ENCODE data around the gene HOMEZ. TPM values are rescaled to one million over a fixed set of nuclear protein-coding genes. Genes with fewer than 3 reads are reported as not detected.

The HOMEZ gene
- total and polyA plus RNA-seq, 7 donors: 5.4 to 12.0 (median 6.1) TPM

GRCh38 chr14:23297611-23298277 lies 11.8 kb upstream of the HOMEZ start:
- H3K9me3 ChIP-seq: no peaks in the 10 kb centered on the region
- H3K27ac ChIP-seq: peak overlapping the region in 1 of 4 donors; percentile 99
- peaks cover 0 to 21% (median 0%) of the 10 kb centered on the region in 4 donors for H3K36me3 ChIP-seq
- H3K4me3 ChIP-seq: no peak overlapping the region
- intact Hi-C loops (cut with DNase I): no loop called here
- DNase-seq: no peak
- WGBS, 2 donors: 95 to 97% methylated on average over 7 of the region's 7 CpGs
- H3K4me1 ChIP-seq: peaks cover 0 to 28% (median 21%) of the 10 kb centered on the region in 4 donors
- no peak for TF ChIP-seq POLR2AphosphoS5 (IDR thresholded peaks at IDR 0.05)
- TF ChIP-seq POLR2A (IDR thresholded peaks at IDR 0.05): no peak
- no peaks in the 10 kb centered on the region for H3K27me3 ChIP-seq

DNA sequence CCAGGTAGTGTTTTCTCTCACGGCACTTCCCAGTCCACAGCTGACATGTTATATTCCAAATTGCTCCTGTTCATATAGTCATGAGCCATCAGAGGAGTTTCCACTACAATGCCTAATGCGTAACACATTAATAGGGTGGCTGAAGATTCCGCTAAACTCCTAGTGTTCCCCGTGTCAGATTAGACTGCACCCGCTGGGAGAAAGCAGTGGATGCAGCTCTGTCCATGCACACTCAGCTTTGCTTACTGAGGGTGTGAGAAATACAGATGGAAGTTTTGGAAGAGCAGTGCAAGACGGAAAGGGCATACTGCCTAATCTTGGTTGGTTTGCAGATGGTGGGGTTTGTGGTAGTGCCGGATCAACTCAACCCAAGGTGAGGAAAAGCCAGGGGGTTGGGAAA lies 11.2 kb upstream of the HOMEZ start:
- intact Hi-C loops (cut with DNase I): no loop called here
- 90 to 91% methylated on average over 7 of the region's 7 CpGs for WGBS, 2 donors
- TF ChIP-seq POLR2A (IDR thresholded peaks at IDR 0.05) (no peak), EP300 (IDR thresholded peaks at IDR 0.05) (no peak), POLR2AphosphoS5 (IDR thresholded peaks at IDR 0.05) (no peak)
- TF ChIP-seq, protein P1, sequence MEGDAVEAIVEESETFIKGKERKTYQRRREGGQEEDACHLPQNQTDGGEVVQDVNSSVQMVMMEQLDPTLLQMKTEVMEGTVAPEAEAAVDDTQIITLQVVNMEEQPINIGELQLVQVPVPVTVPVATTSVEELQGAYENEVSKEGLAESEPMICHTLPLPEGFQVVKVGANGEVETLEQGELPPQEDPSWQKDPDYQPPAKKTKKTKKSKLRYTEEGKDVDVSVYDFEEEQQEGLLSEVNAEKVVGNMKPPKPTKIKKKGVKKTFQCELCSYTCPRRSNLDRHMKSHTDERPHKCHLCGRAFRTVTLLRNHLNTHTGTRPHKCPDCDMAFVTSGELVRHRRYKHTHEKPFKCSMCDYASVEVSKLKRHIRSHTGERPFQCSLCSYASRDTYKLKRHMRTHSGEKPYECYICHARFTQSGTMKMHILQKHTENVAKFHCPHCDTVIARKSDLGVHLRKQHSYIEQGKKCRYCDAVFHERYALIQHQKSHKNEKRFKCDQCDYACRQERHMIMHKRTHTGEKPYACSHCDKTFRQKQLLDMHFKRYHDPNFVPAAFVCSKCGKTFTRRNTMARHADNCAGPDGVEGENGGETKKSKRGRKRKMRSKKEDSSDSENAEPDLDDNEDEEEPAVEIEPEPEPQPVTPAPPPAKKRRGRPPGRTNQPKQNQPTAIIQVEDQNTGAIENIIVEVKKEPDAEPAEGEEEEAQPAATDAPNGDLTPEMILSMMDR (IDR thresholded peaks at IDR 0.05): no peak

DNA sequence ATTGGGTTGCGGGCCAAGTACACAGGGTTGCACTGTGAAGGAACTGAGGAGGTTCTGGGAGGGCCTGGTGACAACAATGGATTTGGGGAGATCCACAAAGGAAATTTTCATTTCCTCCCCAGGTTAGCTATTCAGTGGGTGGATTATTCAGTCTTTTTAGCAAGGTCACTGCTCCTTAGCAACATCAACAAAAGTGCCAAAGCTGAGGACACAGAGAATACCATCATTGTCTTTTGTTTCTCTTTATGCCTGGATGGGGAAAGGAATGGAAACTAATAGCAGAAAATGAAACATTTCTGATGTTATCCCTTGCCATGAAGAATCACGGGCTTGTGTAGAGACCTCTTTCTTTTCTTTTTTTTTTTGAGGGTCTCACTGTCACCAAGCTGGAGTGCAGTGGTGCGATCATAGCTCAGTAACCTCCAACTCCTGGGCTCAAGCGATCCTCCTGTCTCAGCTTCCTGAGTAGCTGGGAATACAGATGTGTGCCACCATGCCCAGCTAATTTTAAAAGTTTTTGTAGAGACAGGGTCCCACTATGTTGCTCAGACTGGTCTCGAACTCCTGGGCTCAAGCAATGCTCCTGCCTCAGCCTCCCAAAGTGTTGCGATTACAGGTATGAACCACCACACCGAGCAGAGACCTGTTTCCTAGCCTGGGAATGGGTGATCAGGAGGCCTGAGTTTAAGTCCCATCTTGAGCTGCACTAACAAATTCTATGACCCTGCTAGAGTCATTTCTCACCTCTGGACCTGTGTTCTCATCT lies 10.3 kb upstream of the HOMEZ start:
- Histone ChIP-seq H3K9me3 (no peaks in the 10 kb centered on the region), H3K4me3 (no peak overlapping the region), H3K27me3 (no peaks in the 10 kb centered on the region), H3K4me1 (peaks cover 0 to 24% (median 19%) of the 10 kb centered on the region in 4 donors), H3K27ac (no peak overlapping the region), H3K36me3 (peaks cover 0 to 21% (median 0%) of the 10 kb centered on the region in 4 donors)
- intact Hi-C loops (cut with DNase I): no loop called here
- no peak for DNase-seq
- TF ChIP-seq POLR2AphosphoS5 (IDR thresholded peaks at IDR 0.05) (no peak), POLR2A (IDR thresholded peaks at IDR 0.05) (no peak), EP300 (IDR thresholded peaks at IDR 0.05) (no peak)
- TF ChIP-seq, protein P1 (IDR thresholded peaks at IDR 0.05): no peak
- 95 to 96% methylated on average over 7 of the region's 7 CpGs for WGBS, 2 donors

More for the DNA sequence above, 11.2 kb upstream of the HOMEZ start:
- peaks cover 0 to 21% (median 0%) of the 10 kb centered on the region in 4 donors for H3K36me3 ChIP-seq
- peaks cover 0 to 24% (median 19%) of the 10 kb centered on the region in 4 donors for H3K4me1 ChIP-seq
- no peak overlapping the region for H3K4me3 ChIP-seq
- H3K9me3 ChIP-seq: no peaks in the 10 kb centered on the region
- no peak for DNase-seq
- no peaks in the 10 kb centered on the region for H3K27me3 ChIP-seq
- no peak overlapping the region for H3K27ac ChIP-seq

- 15 to 32% methylated on average over 24 of the region's 24 CpGs for WGBS, 2 donors
- Histone ChIP-seq H3K9me3 (no peaks in the 10 kb centered on the region), H3K36me3 (peaks cover 0 to 21% (median 0%) of the 10 kb centered on the region in 4 donors), H3K4me1 (peaks cover 0 to 17% (median 10%) of the 10 kb centered on the region in 4 donors), H3K27ac (peak overlapping the region in 1 of 4 donors; percentile 28), H3K4me3 (no peak overlapping the region), H3K27me3 (no peaks in the 10 kb centered on the region)
- no peak for TF ChIP-seq POLR2A (IDR thresholded peaks at IDR 0.05)
- TF ChIP-seq, protein P1 (IDR thresholded peaks at IDR 0.05): peak; percentile 63 to 90 (median 77)
- no peak for DNase-seq
- intact Hi-C loops (cut with DNase I): loop anchor here (1.0 kb wide), 1 partner anchor 9 kb away; the partner anchor contains the start of gene HOMEZ
These were observed 9.0 kb upstream of the HOMEZ start for GRCh38 chr14:23294734-23295561.
